Neural crest cell (in vitro differentiated cells): ENCODE data around the gene NMRAL1. TPM values are rescaled to one million over a fixed set of nuclear protein-coding genes. Genes with fewer than 3 reads are reported as not detected.

Experiments
- DNase-seq: peaks from one replicate; pipeline ENCODE4 v3.0.0; 2021; ENCODE audit warnings: low read depth, mixed read lengths, low spot score
- H3K27ac Mint-ChIP-seq: one replicate; pipeline ENCODE4 v1.8.0; 2021; ENCODE audit warnings: mild to moderate bottlenecking, mixed read lengths; ENCODE audit not compliant: unreplicated experiment
- H3K27me3 Mint-ChIP-seq: 2 replicates; pipeline ENCODE4 v1.8.0; 2021; ENCODE audit warnings: low read depth, mild to moderate bottlenecking, mixed read lengths
- H3K36me3 Mint-ChIP-seq: 2 replicates; pipeline ENCODE4 v1.8.0; 2021; ENCODE audit warnings: low read depth, mild to moderate bottlenecking, mixed read lengths
- H3K4me1 Mint-ChIP-seq: 2 replicates; pipeline ENCODE4 v1.8.0; 2021; ENCODE audit warnings: mixed read lengths
- H3K4me3 Mint-ChIP-seq: one replicate; pipeline ENCODE4 v1.8.0; 2021; ENCODE audit warnings: mild to moderate bottlenecking, mixed read lengths
- H3K9me3 Mint-ChIP-seq: 2 replicates; pipeline ENCODE4 v1.8.0; 2021; ENCODE audit warnings: mixed read lengths
- total RNA-seq: library from RNA; stranded (reverse); gene quantifications from 2 replicates; pipeline ENCODE4 v1.2.1, GENCODE V29; 2021
- TF ChIP-seq, protein P1 (sequence below): fragments of 200-600 bp; sonication (generic); conservative IDR thresholded peaks from 2 replicates; pipeline ENCODE4 v1.5.0; 2021; ENCODE audit warnings: antibody characterized with exemption, mild to moderate bottlenecking

NMRAL1 gene
- total RNA-seq, 1 donor from 2014 or later = 45.0 TPM

DNA sequence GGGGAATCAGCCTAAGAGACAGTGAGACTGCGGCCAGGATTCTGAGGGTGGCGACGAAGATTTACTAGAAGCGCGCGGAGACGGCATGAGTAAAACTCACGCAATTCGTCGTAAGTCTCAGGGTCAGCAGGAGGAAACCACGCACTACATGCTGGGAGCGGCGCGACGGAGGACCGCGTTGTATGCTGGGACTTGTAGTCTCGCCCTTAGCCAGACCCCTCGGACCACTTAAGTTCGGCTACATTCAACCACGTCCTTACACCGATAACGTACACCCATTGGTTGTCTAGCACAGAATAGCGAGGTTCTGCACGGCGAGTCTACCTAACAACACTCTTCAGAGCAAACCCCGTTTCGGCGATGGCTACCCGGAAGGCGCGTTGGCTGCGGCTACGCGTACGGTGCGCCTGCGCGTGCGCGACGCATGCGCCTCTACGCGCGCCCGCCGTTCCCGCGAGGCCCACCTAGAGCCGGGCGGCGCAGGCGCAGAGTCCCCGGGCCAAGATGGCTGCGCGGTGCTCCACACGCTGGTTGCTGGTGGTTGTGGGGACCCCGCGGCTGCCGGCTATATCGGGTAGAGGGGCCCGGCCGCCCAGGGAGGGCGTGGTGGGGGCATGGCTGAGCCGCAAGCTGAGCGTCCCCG is 48.9 kb downstream of the NMRAL1 start, which contains the start of gene DNAJA3:
TSS of gene DNAJA3 (plus strand) at position 491 of the 643 bp plus-strand sequence. CDS start at position 505, 14 bp downstream.
- TF ChIP-seq, protein P1, sequence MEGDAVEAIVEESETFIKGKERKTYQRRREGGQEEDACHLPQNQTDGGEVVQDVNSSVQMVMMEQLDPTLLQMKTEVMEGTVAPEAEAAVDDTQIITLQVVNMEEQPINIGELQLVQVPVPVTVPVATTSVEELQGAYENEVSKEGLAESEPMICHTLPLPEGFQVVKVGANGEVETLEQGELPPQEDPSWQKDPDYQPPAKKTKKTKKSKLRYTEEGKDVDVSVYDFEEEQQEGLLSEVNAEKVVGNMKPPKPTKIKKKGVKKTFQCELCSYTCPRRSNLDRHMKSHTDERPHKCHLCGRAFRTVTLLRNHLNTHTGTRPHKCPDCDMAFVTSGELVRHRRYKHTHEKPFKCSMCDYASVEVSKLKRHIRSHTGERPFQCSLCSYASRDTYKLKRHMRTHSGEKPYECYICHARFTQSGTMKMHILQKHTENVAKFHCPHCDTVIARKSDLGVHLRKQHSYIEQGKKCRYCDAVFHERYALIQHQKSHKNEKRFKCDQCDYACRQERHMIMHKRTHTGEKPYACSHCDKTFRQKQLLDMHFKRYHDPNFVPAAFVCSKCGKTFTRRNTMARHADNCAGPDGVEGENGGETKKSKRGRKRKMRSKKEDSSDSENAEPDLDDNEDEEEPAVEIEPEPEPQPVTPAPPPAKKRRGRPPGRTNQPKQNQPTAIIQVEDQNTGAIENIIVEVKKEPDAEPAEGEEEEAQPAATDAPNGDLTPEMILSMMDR = no peak
- Mint-ChIP-seq H3K27ac (peak within 1 kb of the TSS; percentile 99), H3K9me3 (no peaks in the 10 kb centered on the region), H3K36me3 (peaks cover 3% of the 10 kb centered on the region), H3K4me3 (peak within 1 kb of the TSS; percentile 97), H3K27me3 (no peaks in the 10 kb centered on the region), H3K4me1 (peaks cover 29% of the 10 kb centered on the region)
- peak; percentile 81 for DNase-seq

DNA sequence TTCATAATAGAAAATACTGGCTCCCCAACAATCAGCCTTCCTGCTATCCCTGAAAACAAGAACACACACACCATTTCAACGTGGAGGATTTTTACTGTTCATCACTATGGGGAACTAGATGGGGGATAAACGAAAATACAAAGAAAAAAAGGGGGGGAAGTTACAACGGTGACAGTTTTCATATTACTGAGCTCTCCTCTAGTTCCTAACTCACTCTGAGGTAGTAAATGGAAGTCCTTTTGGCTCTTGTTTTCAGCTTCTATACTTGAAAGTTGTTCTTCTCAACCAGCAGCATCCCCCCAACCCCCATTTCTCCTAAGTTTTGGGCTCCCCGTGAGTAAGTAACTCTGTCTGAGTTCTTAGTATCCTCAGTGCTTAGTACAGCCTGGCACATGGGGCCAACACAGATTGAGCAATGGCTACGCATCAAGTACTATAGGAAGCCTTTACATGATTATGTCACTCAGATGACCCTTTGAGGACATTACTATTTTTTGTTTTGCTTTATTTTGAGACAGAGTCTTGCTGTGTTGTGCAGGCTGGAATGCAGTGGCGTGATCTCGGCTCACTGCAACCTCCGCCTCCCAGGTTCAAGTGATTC is 53.8 kb downstream of the NMRAL1 start:
- DNase-seq = no peak
- Mint-ChIP-seq H3K9me3 (no peaks in the 10 kb centered on the region), H3K27ac (no peak overlapping the region), H3K36me3 (no peaks in the 10 kb centered on the region), H3K27me3 (peaks cover 8% of the 10 kb centered on the region), H3K4me3 (peak overlapping the region; percentile 78), H3K4me1 (peaks cover 14% of the 10 kb centered on the region)
- TF ChIP-seq, protein P1 = no peak

DNA sequence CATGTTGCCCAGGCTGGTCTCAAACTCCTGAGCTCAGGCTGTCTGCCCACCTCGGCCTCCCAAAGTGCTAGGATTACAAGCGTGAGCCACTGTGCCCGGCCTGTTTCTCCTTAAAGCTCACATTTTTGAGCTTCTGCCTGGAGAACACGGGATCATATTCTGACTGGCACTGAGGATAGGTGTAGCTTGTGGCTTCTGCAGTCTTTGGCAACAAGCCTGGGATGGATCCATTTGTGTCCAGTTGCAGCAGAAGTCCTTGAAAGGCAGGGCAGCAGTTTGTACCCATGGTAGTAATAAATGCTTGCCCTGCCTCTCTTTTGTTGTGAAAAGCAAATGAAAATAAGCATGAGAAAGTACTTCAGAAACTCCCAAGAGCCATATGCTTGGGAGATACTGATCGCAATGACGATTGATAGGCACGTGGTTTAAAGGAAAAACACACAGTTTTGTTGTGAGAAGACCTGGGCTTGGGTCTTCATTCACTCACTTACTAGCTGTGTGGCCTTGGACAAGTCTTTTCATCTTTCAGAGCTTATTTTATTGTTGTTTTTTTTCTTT is 54.9 kb downstream of the NMRAL1 start:
- Mint-ChIP-seq H3K36me3 (no peaks in the 10 kb centered on the region), H3K4me3 (peak overlapping the region; percentile 56), H3K4me1 (peaks cover 13% of the 10 kb centered on the region), H3K27me3 (peaks cover 8% of the 10 kb centered on the region), H3K27ac (no peak overlapping the region), H3K9me3 (no peaks in the 10 kb centered on the region)
- TF ChIP-seq, protein P1 = no peak
- DNase-seq = no peak

DNA sequence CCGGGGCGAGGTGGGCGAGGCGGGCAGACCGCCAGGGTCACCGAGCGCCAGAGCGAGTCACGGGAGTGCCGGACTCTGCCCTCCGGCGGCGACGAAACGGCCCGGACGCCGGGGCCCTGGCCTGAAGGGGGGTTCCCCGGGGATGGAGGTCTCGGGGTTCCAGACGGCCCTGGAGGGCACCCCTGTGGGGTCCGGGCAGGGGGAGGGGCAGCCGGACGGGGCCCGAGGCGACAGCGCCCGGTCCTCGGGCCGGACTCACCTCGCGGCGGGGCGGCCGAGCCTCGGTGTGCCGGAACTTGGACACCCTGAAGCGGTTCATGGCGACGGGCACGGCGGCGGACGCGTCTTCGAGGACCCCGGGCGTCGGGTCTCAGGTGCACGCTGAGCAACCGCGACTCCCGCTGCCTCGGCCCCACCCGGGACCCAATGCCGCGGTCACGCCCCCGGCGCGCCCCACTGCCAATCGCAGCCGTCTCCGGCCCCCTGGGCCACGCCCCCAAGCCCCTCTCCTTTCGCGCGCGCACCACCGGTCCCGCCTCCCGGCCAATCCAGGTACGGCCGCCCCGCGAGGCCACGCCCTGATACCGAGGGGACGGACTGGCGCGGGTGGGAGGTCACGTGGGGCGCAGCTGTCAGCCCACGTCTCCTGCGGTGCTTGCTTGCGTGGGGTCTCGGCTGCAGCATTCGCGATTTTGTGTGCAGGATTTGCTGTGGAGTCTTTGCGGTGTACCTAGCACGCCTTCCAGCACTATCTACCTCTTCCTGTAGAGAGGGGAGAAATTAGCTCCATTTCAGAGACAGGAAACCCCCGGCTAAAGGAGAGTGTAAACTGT is 58.0 kb downstream of the NMRAL1 start, which contains the start of gene CORO7:
TSS of gene CORO7 (minus strand) at position 397 of the 833 bp plus-strand sequence. CDS start at position 319, 78 bp downstream.
- H3K27me3 Mint-ChIP-seq = peaks cover 8% of the 10 kb centered on the region
- H3K36me3 Mint-ChIP-seq = no peaks in the 10 kb centered on the region
- H3K4me1 Mint-ChIP-seq = peaks cover 24% of the 10 kb centered on the region
- H3K9me3 Mint-ChIP-seq = no peaks in the 10 kb centered on the region
- H3K4me3 Mint-ChIP-seq = peak within 1 kb of the TSS; percentile 94
- no peak within 1 kb of the TSS for H3K27ac Mint-ChIP-seq
- TF ChIP-seq, protein P1 = peak; percentile 4
- DNase-seq = peak; percentile 87

DNA sequence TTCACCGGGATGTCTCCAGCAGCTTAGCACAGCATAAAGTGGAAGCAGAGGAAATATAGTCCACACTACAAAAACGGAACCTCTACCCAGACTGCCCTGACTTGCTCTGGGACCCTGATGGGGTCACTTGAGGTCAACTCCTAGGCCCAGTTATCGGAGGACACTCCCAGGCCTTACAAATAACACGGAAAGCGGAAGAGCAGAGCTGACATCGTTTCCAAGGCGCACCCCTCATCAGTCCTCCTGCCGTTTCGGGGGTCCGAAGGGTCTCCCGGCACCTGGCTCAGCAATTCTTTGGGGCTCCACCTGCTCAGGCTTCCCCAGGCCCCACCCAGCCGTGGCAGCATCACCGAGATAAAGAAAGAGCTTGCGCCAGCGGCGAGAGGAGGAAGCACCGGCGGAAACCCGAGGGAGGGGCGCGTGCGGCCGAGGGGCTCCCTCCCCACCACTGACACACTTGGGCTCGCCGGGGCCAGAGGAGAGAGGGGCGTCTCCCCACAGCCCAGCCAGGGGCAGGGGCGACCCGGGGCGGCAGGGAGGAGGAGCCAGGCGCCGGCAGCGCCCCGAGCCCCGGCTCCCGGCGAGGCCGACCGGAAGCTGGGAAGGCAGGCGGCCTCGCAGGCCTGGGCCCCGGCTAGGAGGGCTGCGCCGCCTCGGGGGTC is 58.8 kb downstream of the NMRAL1 start:
- H3K4me1 Mint-ChIP-seq = peaks cover 30% of the 10 kb centered on the region
- peaks cover 8% of the 10 kb centered on the region for H3K27me3 Mint-ChIP-seq
- no peak for DNase-seq
- no peaks in the 10 kb centered on the region for H3K9me3 Mint-ChIP-seq
- TF ChIP-seq, protein P1 = peak; percentile 20
- H3K36me3 Mint-ChIP-seq = no peaks in the 10 kb centered on the region
- H3K4me3 Mint-ChIP-seq = peak overlapping the region; percentile 94
- no peak overlapping the region for H3K27ac Mint-ChIP-seq
